NCI-H1092 treated with DMSO at 0.1 percent for 48 hours (cell line): ENCODE measurements around the gene SLCO2A1.

Source experiments
- DNase-seq: peaks from one replicate; lab custom pipeline; 2025; lab: John Stamatoyannopoulos, UW

Gene SLCO2A1

GRCh38 chr3:134034005-134034785 is 4.5 kb upstream of the SLCO2A1 start:
- no peak for DNase-seq

- no peak for DNase-seq
Observed at GRCh38 chr3:134033315-134033996, 3.7 kb upstream of the SLCO2A1 start.

- DNase-seq = no peak
Observed at GRCh38 chr3:134031348-134031915, 1.7 kb upstream of the SLCO2A1 start.

DNA sequence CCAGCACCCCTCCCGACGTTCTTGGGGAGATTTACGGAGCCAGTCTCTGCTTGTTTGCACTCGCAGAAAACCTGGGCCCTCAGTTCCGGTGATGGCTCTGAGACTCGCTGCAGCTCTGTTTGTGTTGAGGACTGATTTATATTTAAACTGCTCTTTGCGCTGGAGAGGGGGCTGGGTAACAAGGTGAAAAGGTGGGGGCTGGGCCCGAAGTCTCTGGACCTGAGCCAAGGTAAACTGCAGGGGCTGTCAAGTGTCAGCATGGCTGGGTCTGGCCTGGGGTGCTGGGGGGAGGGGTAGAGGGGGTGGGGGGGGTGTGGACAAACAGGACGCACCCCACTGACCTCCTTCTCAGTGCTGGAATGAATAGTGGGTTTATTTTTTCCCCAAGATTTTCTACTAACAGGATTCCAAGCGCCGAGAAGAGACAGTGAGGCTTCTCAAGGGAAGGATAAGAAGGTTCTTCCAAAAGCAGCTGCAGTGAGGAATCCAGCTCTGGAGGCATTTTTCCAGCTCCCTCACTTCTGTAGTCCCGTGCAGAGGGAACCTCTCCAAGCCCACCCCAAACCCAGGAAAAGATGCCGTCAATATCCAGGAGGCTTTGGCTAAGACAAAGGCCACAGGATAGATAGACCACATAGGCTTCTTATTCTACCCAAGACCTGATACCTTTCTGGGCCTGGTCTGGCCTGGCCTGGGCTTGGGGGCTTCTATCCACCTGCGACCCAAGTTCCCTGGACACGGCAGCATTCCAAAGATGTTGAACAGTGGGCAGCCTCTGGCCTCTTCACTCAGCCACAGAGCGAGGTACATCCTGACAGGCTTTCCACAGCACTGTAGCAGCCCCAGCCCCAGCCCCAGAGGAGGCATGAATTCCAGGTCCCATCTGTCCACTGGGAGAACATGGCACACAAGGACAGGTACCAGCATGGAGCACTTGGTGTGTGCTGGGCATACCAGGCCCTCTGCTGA is 938 bp upstream of the SLCO2A1 start:
- peak; percentile 12 for DNase-seq

GRCh38 chr3:134029256-134029733 is 430 bp downstream of the SLCO2A1 start:
- DNase-seq = no peak

GRCh38 chr3:134028486-134029255 is 1.1 kb downstream of the SLCO2A1 start:
- no peak for DNase-seq

DNA sequence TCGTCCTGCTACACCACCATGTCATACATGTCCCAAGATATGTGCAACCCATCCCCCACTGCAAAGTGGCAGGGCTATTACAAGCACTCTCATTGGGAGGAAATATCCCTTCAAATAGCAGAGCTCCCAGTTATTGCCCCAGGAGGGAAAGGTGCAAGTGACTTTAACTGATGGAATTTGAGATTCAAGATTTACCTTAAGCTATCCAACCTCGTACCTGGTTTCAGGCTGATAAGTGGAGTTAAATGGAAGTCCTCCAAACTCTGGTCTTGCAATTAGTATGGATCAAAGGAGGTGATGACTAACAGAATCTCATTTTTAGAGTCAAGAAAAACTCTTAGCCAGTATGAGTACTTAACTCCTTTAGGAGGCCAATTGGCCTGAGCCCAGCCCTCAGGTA is 2.1 kb downstream of the SLCO2A1 start:
- no peak for DNase-seq

DNA sequence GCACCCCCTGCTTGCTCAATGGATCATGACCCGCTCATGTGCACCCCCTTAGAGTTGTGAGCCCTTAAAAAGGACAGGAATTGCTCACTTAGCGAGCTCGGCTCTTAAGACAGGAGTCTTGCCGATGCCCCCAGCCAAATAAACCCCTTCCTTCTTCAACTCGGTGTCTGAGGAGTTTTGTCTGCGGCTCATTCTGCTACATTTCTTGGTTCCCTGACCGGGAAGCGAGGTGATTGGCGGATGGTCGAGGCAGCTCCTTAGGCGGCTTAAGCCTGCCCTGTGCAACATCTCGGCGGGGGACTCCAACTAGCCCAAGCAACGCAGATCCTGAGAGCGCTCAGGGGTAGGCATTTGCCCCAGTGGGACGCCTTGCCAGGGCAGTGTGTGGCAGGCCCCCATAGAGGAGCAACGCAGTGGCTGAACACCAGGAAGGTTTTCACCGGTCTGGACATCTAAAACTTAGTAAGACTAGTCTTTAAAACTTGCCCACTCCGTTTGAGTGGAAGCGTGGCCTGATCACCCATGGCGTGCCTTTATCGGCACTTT is 9.5 kb downstream of the SLCO2A1 start:
- DNase-seq = no peak

DNA sequence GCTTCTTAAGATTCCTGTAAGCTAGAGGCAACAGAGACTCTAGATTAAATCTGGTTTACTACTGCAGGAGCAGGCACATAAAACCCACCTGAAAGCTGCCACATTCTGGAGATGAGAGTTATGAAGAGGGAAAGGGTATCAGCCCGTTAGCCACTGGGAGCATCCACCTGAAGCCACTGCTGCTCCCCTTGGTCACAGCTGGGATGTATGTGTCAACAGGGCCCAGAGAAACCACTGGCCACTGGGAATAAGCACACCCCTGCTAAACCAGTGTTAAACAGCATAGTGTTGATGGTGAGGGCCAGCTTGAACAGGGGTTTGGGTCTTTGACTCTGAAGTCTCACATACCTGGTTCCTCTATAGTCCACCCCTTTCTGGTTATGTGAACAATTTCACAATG is 10.9 kb downstream of the SLCO2A1 start:
- DNase-seq = no peak

DNA sequence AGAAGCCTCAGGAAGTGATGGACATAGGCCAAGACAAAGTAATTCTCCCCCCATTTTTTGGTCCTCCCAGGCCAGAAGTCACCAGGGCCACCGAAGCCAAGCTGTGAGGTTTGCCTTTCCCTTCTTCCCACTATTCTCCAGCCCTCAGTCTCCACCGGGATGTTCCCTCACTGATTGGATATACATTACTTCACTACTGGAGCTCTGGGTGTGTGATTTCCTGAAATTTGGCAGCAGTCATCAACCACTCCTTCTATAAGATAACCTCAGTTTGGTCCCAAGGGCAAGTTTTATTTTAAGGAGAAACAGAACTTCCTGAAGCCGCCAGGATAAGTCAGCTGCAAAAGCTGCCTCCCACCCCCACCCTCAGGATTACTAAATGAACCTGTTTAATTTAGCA is 11.3 kb downstream of the SLCO2A1 start:
- no peak for DNase-seq

GRCh38 chr3:134017490-134017889 is 12.2 kb downstream of the SLCO2A1 start:
- DNase-seq = no peak

DNA sequence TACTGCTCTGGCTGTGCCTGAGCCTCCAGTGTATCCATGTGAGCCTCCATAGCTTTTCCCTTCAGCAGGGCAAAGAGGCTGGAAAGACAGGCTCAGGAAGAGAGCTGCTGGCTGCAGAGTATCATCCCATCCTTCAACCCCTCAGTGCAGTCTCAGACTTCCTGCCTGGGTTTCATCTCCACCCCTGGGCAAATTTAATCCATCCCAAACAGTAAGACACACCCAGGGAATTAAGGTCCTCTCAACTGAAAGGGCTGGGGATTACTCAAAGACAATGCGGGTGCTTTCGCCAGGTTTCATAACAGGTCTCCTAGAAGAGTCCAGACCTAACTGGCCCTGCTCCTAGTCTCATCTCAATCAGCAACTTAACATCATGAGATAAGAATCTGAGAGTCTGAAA is 15.5 kb downstream of the SLCO2A1 start:
- no peak for DNase-seq

DNA sequence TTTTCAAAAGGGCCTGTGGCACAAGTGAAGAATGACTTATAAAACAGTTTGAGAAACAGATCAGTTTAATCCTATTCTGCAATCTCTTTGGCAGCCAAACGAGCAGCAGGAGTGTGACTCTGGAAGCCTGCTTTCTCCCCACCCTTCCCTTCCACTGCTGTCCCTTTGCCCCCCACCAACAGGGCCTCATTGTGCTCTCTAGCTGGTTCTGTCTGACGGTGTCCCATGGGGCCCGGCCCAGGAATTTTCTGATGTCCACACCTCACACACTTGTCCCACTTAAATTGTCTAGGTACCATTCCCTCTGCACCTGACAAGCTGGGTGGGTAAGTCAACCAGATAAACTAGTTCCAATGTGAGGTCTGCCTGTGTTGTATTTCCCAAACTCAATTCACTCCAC is 16.4 kb downstream of the SLCO2A1 start:
- no peak for DNase-seq

- no peak for DNase-seq
Observed at GRCh38 chr3:134009345-134010000, 20.3 kb downstream of the SLCO2A1 start.

DNA sequence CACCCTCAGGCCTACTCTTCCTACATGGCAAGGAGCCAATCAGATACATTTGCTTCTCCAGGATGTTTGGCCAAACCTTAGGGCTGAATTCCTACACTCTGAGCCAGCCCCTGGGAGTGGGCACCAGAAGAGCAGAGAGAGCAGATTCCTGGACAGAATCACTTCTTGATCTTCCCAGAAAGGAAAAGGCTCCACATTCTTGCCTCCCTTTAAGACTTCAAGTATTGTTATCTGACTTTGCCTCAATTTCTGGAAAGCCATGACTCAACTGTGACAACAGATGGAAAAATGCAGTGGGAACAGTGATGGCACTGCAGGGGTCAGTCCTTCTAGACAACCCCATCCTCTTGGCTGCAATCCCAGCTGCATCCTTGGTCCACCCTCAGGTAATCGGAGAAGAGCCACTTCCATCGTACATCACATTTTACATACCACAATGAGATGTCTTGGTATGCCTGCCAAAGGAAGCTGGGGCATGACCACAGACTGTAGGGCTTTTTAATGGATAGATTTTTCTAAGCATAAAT is 21.0 kb downstream of the SLCO2A1 start:
- no peak for DNase-seq

DNA sequence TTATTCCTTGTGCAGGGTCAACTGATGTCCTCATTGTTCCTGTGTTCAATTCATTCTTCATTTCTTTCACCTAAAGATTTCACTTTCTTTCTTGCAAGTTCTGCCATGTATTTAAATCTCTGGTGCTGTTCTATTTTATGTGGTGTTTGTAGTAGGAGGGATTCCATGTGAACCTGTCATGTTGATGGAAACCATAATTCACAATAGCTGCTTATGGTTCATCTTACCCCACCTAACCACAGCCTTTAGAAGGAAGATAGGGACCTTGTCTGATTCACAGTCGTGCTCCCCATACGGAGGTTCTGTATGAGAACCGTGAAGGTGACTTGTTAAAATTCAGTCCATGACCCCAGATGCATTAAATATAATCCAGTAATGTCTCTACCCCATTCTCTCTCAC is 21.9 kb downstream of the SLCO2A1 start:
- no peak for DNase-seq

GRCh38 chr3:134004841-134005240 is 24.9 kb downstream of the SLCO2A1 start:
- no peak for DNase-seq

DNA sequence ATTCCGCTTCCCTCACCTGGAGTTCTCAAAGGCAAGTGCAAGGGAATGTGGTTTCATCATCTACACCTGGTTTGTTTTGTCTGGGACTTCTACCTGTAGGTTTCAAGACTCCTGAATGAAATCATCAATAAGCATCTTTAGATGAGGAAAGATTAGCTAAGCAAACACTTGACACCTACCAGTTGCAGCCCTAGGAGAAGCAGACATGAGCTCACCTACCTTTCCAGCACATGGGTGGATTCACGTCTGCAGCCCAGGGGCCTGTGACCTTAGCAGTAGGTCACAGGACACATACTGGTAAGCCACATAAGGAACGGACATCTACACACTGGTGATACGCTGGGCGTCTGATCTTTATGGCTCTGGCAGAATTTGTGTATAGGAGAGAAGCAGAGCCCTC is 26.7 kb downstream of the SLCO2A1 start:
- no peak for DNase-seq

- no peak for DNase-seq
Observed at GRCh38 chr3:134002306-134002705, 27.4 kb downstream of the SLCO2A1 start.

DNA sequence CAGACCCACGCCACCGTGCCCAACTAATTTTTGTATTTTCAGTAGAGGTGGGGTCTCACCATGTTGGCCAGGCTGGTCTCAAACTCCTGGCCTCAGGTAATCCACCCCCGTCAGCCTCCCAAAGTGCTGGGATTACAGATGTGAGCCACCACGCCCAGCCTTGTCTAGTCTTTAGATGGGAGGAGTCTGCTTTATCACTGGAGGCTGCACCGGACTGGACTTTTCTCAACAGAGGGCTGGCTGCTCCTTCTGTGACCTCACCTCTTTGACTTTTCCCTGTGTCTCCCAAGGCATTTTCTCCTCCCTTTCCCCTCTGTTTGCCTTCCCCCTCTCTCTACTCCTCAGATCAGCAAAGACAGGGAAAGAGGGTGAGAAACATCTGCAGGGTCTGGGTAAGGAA is 28.5 kb downstream of the SLCO2A1 start:
- no peak for DNase-seq
